H9 (cell line): ENCODE results near the gene KPNA1. TPM values are rescaled to one million over a fixed set of nuclear protein-coding genes. Genes with fewer than 3 reads are reported as not detected.

Experiments used
- DNase-seq: peaks from one replicate; pipeline ENCODE4 v3.0.0-alpha.2; 2017
- H2AFZ ChIP-seq: one replicate; pipeline ENCODE4 v1.6.1; 2013; ENCODE audit warnings: mild to moderate bottlenecking, low read length, control low read depth, moderate library complexity
- H2AK5ac ChIP-seq: 2 replicates; pipeline ENCODE4 v1.6.1; 2013; ENCODE audit warnings: low read length, control low read depth, mixed read lengths; ENCODE audit not compliant: insufficient read length
- H2BK120ac ChIP-seq: one replicate; pipeline ENCODE4 v1.6.1; 2013; ENCODE audit warnings: low read depth, mild to moderate bottlenecking, low read length, control low read depth, inconsistent platforms; ENCODE audit not compliant: poor library complexity, severe bottlenecking
- H2BK12ac ChIP-seq: 2 replicates; pipeline ENCODE4 v1.6.1; 2013; ENCODE audit warnings: low read length, control low read depth, mixed read lengths, low read depth; ENCODE audit not compliant: insufficient read length
- H2BK15ac ChIP-seq: 2 replicates; pipeline ENCODE4 v1.6.1; 2013; ENCODE audit warnings: low read depth, low read length, control low read depth
- H2BK20ac ChIP-seq: one replicate; pipeline ENCODE4 v1.6.1; 2013; ENCODE audit warnings: low read depth, mild to moderate bottlenecking, low read length, control low read depth, inconsistent platforms; ENCODE audit not compliant: poor library complexity, severe bottlenecking
- H2BK5ac ChIP-seq: 2 replicates; pipeline ENCODE4 v1.6.1; 2013; ENCODE audit warnings: low read length, control low read depth, mixed read lengths; ENCODE audit not compliant: insufficient read length
- H3K14ac ChIP-seq: 2 replicates; pipeline ENCODE4 v1.6.1; 2013; ENCODE audit warnings: low read length, control low read depth; ENCODE audit not compliant: insufficient read depth
- H3K18ac ChIP-seq: 2 replicates; pipeline ENCODE4 v1.6.1; 2013; ENCODE audit warnings: low read depth, mild to moderate bottlenecking, mixed read lengths, low read length, control low read depth; ENCODE audit not compliant: insufficient read length
- H3K23ac ChIP-seq: 2 replicates; pipeline ENCODE4 v1.6.1; 2013; ENCODE audit warnings: low read length, control low read depth, mixed read lengths, low read depth; ENCODE audit not compliant: insufficient read length
- H3K23me2 ChIP-seq: 2 replicates; pipeline ENCODE4 v1.6.1; 2013; ENCODE audit warnings: low read depth, mild to moderate bottlenecking, mixed read lengths, low read length, control low read depth; ENCODE audit not compliant: insufficient read length, poor library complexity, severe bottlenecking
- H3K27ac ChIP-seq: 2 replicates; pipeline ENCODE4 v1.5.1; 2013; ENCODE audit warnings: low read length, control low read depth, mixed read lengths, low read depth; ENCODE audit not compliant: insufficient read length
- H3K27me3 ChIP-seq: 2 replicates; pipeline ENCODE4 v1.6.1; 2013; ENCODE audit warnings: low read length, control low read depth, inconsistent platforms; ENCODE audit not compliant: insufficient read depth
- H3K4ac ChIP-seq: 2 replicates; pipeline ENCODE4 v1.6.1; 2013; ENCODE audit warnings: low read depth, mild to moderate bottlenecking, control low read depth, inconsistent platforms, low read length, moderate library complexity
- H3K4me1 ChIP-seq: 2 replicates; pipeline ENCODE4 v1.6.1; 2013; ENCODE audit warnings: low read length, control low read depth, inconsistent platforms; ENCODE audit not compliant: insufficient read depth
- H3K4me2 ChIP-seq: 2 replicates; pipeline ENCODE4 v1.6.1; 2013; ENCODE audit warnings: low read length, control low read depth, mixed read lengths; ENCODE audit not compliant: insufficient read length, insufficient read depth
- H3K56ac ChIP-seq: 2 replicates; pipeline ENCODE4 v1.6.1; 2013; ENCODE audit warnings: low read depth, mild to moderate bottlenecking, mixed read lengths, low read length, control low read depth; ENCODE audit not compliant: insufficient read length
- H3K79me1 ChIP-seq: 2 replicates; pipeline ENCODE4 v1.6.1; 2013; ENCODE audit warnings: low read depth, mild to moderate bottlenecking, moderate library complexity, low read length, control low read depth, inconsistent platforms; ENCODE audit not compliant: insufficient read depth, poor library complexity, severe bottlenecking
- H3K79me2 ChIP-seq: 2 replicates; pipeline ENCODE4 v1.6.1; 2013; ENCODE audit warnings: low read length, control low read depth, inconsistent platforms; ENCODE audit not compliant: insufficient read depth
- H3K9ac ChIP-seq: 2 replicates; pipeline ENCODE4 v1.6.1; 2013; ENCODE audit warnings: low read length, control low read depth, mixed read lengths; ENCODE audit not compliant: insufficient read length; ENCODE audit errors: extremely low read depth
- H3K9me3 ChIP-seq: one replicate; pipeline ENCODE4 v1.6.1; 2013; ENCODE audit warnings: low read depth, low read length, inconsistent platforms; ENCODE audit not compliant: control insufficient read depth
- H3T11ph ChIP-seq: one replicate; pipeline ENCODE4 v1.6.1; 2013; ENCODE audit warnings: mild to moderate bottlenecking, low read length, control low read depth, inconsistent platforms
- H4K20me1 ChIP-seq: one replicate; pipeline ENCODE4 v1.6.1; 2013; ENCODE audit not compliant: control insufficient read depth, insufficient read length, insufficient read depth
- H4K5ac ChIP-seq: 2 replicates; pipeline ENCODE4 v1.6.1; 2013; ENCODE audit warnings: low read depth, mild to moderate bottlenecking, mixed read lengths, low read length, control low read depth; ENCODE audit not compliant: insufficient read length
- H4K8ac ChIP-seq: replicated peaks from 2 replicates; pipeline ENCODE4 v1.6.1; 2013; ENCODE audit warnings: low read length, control low read depth, mixed read lengths, low read depth; ENCODE audit not compliant: insufficient read length
- H4K91ac ChIP-seq: 2 replicates; pipeline ENCODE4 v1.6.1; 2013; ENCODE audit warnings: low read depth, mild to moderate bottlenecking, moderate library complexity, mixed read lengths, low read length, control low read depth; ENCODE audit not compliant: insufficient read length
- H3K27ac Mint-ChIP-seq, 3 experiments: 2 replicates in 2 of 3; 3 replicates in 1 of 3; pipeline ENCODE4 v1.8.0; 2020 to 2021; ENCODE audit warnings: mixed read lengths in 3 of 3, mild to moderate bottlenecking in 1 of 3, moderate library complexity in 1 of 3
- H3K27me3 Mint-ChIP-seq: 2 replicates; pipeline ENCODE4 v1.8.0; 2021; ENCODE audit warnings: low read depth, mild to moderate bottlenecking, moderate library complexity, mixed read lengths
- H3K36me3 Mint-ChIP-seq, 3 experiments: 2 replicates in 2 of 3; 3 replicates in 1 of 3; pipeline ENCODE4 v1.8.0; 2020 to 2021; ENCODE audit warnings: low read depth in 3 of 3, mixed read lengths in 3 of 3; ENCODE audit not compliant: insufficient read depth in 1 of 3
- H3K4me1 Mint-ChIP-seq, 2 experiments: 2 replicates each; pipeline ENCODE4 v1.8.0; 2020; ENCODE audit warnings: mixed read lengths in 2 of 2
- H3K4me3 Mint-ChIP-seq, 2 experiments: 2 replicates in 1 of 2; 3 replicates in 1 of 2; pipeline ENCODE4 v1.8.0; 2020 to 2021; ENCODE audit warnings: mild to moderate bottlenecking in 2 of 2, mixed read lengths in 2 of 2, moderate library complexity in 1 of 2
- H3K9me3 Mint-ChIP-seq, 2 experiments: 2 replicates in 1 of 2; 3 replicates in 1 of 2; pipeline ENCODE4 v1.8.0; 2020; ENCODE audit warnings: mild to moderate bottlenecking in 2 of 2, mixed read lengths in 2 of 2, moderate library complexity in 1 of 2
- CTCF ChIP-seq: fragments of 200-600 bp; sonication (generic); conservative IDR thresholded peaks from 3 replicates; pipeline ENCODE4 v1.8.0; 2021; ENCODE audit warnings: antibody characterized with exemption, mild to moderate bottlenecking
- WGBS: extraction: QIAGEN DNeasy Blood & Tissue Kit; methylation state at CpG from one replicate; pipeline ENCODE4 v1.1.7; 2013; ENCODE audit warnings: missing lambda C conversion rate, low lambda C conversion rate, mixed read lengths; ENCODE audit not compliant: insufficient read length; ENCODE audit errors: extremely low coverage; 5-methylcytosine and 5-hydroxymethylcytosine counted together
- total RNA-seq: library from RNA; stranded (reverse); gene quantifications from 2 replicates; pipeline ENCODE4 v1.2.1, GENCODE V29; 2021

KPNA1 gene
- total RNA-seq, 1 experiment from 2014 or later, result 71.7 TPM

- WGBS, result no CpG with 5 or more reads among the region's 1 CpG
- Histone ChIP-seq H3K9ac (no peak overlapping the region), H3K4me2 (no peak overlapping the region), H2BK20ac (no peak overlapping the region), H4K20me1 (no peaks in the 10 kb centered on the region), H4K91ac (no peak overlapping the region), H3K18ac (no peak overlapping the region), H3K27ac (no peak overlapping the region), H2BK15ac (no peak overlapping the region), H3K79me2 (no peaks in the 10 kb centered on the region), H3K14ac (no peak overlapping the region), H3K23ac (no peak overlapping the region), H4K8ac (no peak overlapping the region), H3K4me1 (no peaks in the 10 kb centered on the region; the same call in 1 of the 2 replicates), H3K56ac (no peak overlapping the region), H3K79me1 (no peaks in the 10 kb centered on the region), H2BK5ac (no peak overlapping the region), H4K5ac (no peak overlapping the region), H2BK12ac (no peak overlapping the region), H2AK5ac (no peak overlapping the region), H3K4ac (no peak overlapping the region), H3K27me3 (no peaks in the 10 kb centered on the region), H3K23me2 (no peaks in the 10 kb centered on the region), H3K9me3 (no peaks in the 10 kb centered on the region), H2BK120ac (no peak overlapping the region), H2AFZ (no peak overlapping the region), H3T11ph (no peak overlapping the region)
- H3K4me1 Mint-ChIP-seq, result peaks cover 2 to 6% of the 10 kb centered on the region in 2 experiments
- no peaks in the 10 kb centered on the region for H3K27me3 Mint-ChIP-seq
- H3K36me3 Mint-ChIP-seq, result peaks cover 0 to 3% (median 0%) of the 10 kb centered on the region in 3 experiments; a peak in 1 of 7 replicates
- DNase-seq, result no peak
- H3K9me3 Mint-ChIP-seq, result no peaks in the 10 kb centered on the region
- no peak for TF ChIP-seq CTCF
- no peak overlapping the region for H3K4me3 Mint-ChIP-seq
- H3K27ac Mint-ChIP-seq, result no peak overlapping the region
Measured at GRCh38 chr3:122548619-122549018, 33.9 kb upstream of the KPNA1 start.
